Right lobe of liver (tissue), 6 donors: Measurements from ENCODE around the gene HOXD3. TPM values are rescaled to one million over a fixed set of nuclear protein-coding genes. Genes with fewer than 3 reads are reported as not detected.

Experiments
- ATAC-seq, 4 donors: fragments of 200-7000 bp; cut with Tn5 transposase; one replicate each; pipeline ENCODE4 v1.9.1; 2020; ENCODE audit warnings: mild to moderate bottlenecking in 4 of 4, moderate library complexity in 4 of 4
- DNase-seq, 3 donors: peaks; one replicate each; pipeline ENCODE4 v3.0.0-alpha.2; 2020
- H3K27ac ChIP-seq, 3 donors: fragments of 200-600 bp; one replicate each; pipeline ENCODE4 v1.8.0; 2022
- H3K27me3 ChIP-seq, 2 donors: fragments of 200-600 bp; one replicate each; pipeline ENCODE4 v1.8.0; 2022
- H3K36me3 ChIP-seq, 4 donors: fragments of 200-600 bp; sonication (generic) in 1 of 4; one replicate each; pipeline versions ENCODE4 v1.5.1 to v1.8.0; 2017 to 2022; ENCODE audit warnings: control low read depth in 1 of 4
- H3K4me1 ChIP-seq, 4 donors: fragments of 200-600 bp; sonication (generic) in 1 of 4; one replicate each; pipeline versions ENCODE4 v1.5.1 to v1.8.0; 2017 to 2022; ENCODE audit warnings: control low read depth in 1 of 4
- H3K4me3 ChIP-seq, 3 donors: fragments of 200-600 bp; one replicate each; pipeline ENCODE4 v1.8.0; 2022
- H3K9me3 ChIP-seq, 4 donors: fragments of 200-600 bp; sonication (generic) in 1 of 4; one replicate each; pipeline versions ENCODE4 v1.5.1 to v1.8.0; 2017 to 2022; ENCODE audit warnings: control low read depth in 1 of 4
- CTCF ChIP-seq, 4 donors: fragments of 200-600 bp in 3 of 4; fragments of 450-650 bp in 1 of 4; IDR thresholded peaks; one replicate each; pipeline versions ENCODE4 v1.5.1 to v1.8.0; 2016 to 2022; ENCODE audit warnings: antibody characterized with exemption in 4 of 4, mild to moderate bottlenecking in 2 of 4
- POLR2A ChIP-seq: fragments of 450-650 bp; IDR thresholded peaks from one replicate; pipeline ENCODE4 v1.6.1; 2017; ENCODE audit warnings: antibody characterized with exemption, mild to moderate bottlenecking
- WGBS: methylation state at CpG from one replicate; pipeline ENCODE4 v1.1.6; 2018; ENCODE audit warnings: low coverage, low lambda C conversion rate; ENCODE audit not compliant: insufficient coverage; ENCODE audit errors: missing lambda C conversion rate; 5-methylcytosine and 5-hydroxymethylcytosine counted together
- intact Hi-C, 2 donors: fragments of 100-400 bp; cut with DNase I; formaldehyde crosslinking; loops; one replicate each; pipeline versions ENCODE4 v1.11.2 to v1.14.1; 2022
- total RNA-seq, 6 experiments: library from RNA; depleted of rRNA in 2 of 6; stranded (reverse); fragments of >200 nt in 2 of 6; fragmentation: NEBNext Ultra II Directional in 3 of 6; extraction: Animal tissue kit (Norgen Biotek cat#: 25700) in 3 of 6; gene quantifications; one replicate each; pipeline versions ENCODE4 v1.1.0 to v1.2.4, GENCODE V29; 2016 to 2023
- donor health status: DM: no; HTN: yes; CAD: no.
- donor health status: DM: no; HTN: no; CAD: no.
- donor health status: DM: no; HTN: no; CAD: no.
- donor health status: DM: no; HTN: yes; CAD: no.
- donor health status: DM: no; HTN: yes; CAD: no.

The HOXD3 gene
- total RNA-seq, 6 experiments from 2014 or later = not detected

GRCh38 chr2:176117823-176118371 lies 39.2 kb upstream of the HOXD3 start:
- H3K27ac ChIP-seq = no peak overlapping the region
- 8% methylated on average over 10 of the region's 11 CpGs for WGBS
- peaks cover 39 to 89% of the 10 kb centered on the region in 2 donors for H3K27me3 ChIP-seq
- no peak overlapping the region for H3K4me3 ChIP-seq
- no peak for ATAC-seq
- H3K4me1 ChIP-seq = peaks cover 0 to 7% (median 0%) of the 10 kb centered on the region in 4 donors
- intact Hi-C loops = no loop called here
- TF ChIP-seq CTCF (IDR thresholded peaks at IDR 0.05) = no peak
- TF ChIP-seq POLR2A = no peak
- H3K36me3 ChIP-seq = no peaks in the 10 kb centered on the region
- no peak for DNase-seq
- no peaks in the 10 kb centered on the region for H3K9me3 ChIP-seq

- TF ChIP-seq POLR2A (no peak), CTCF (IDR thresholded peaks at IDR 0.05) (peak in 3 of 4 donors; percentile 12 to 17 (median 16))
- Histone ChIP-seq H3K4me1 (peaks cover 0 to 8% (median 0%) of the 10 kb centered on the region in 4 donors), H3K36me3 (no peaks in the 10 kb centered on the region), H3K27ac (no peak overlapping the region), H3K27me3 (peaks cover 41 to 87% of the 10 kb centered on the region in 2 donors), H3K9me3 (no peaks in the 10 kb centered on the region), H3K4me3 (no peak overlapping the region)
- intact Hi-C loops = no loop called here
- ATAC-seq (no peak), DNase-seq (no peak)
- WGBS = 11% methylated on average over 19 of the region's 24 CpGs
These were observed 38.3 kb upstream of the HOXD3 start for GRCh38 chr2:176118601-176119339.

- Histone ChIP-seq H3K4me1 (peaks cover 0 to 8% (median 0%) of the 10 kb centered on the region in 4 donors), H3K27ac (no peak overlapping the region), H3K27me3 (peaks cover 41 to 88% of the 10 kb centered on the region in 2 donors), H3K36me3 (no peaks in the 10 kb centered on the region), H3K4me3 (no peak overlapping the region), H3K9me3 (no peaks in the 10 kb centered on the region)
- no peak for DNase-seq
- ATAC-seq = no peak
- TF ChIP-seq CTCF (IDR thresholded peaks at IDR 0.05) (no peak), POLR2A (no peak)
- 8% methylated on average over 13 of the region's 13 CpGs for WGBS
- intact Hi-C loops = loop anchor here (5.0 to 10.0 kb wide), 3 partner anchors 522 to 714 kb away; no protein-coding TSS in a partner anchor
These were observed 36.5 kb upstream of the HOXD3 start for GRCh38 chr2:176120364-176121189.

- H3K36me3 ChIP-seq = no peaks in the 10 kb centered on the region
- intact Hi-C loops = loop anchor here (5.0 to 10.0 kb wide), 3 partner anchors 521 to 713 kb away; no protein-coding TSS in a partner anchor
- H3K27me3 ChIP-seq = peaks cover 41 to 82% of the 10 kb centered on the region in 2 donors
- peaks cover 0 to 8% (median 0%) of the 10 kb centered on the region in 4 donors for H3K4me1 ChIP-seq
- DNase-seq = no peak
- H3K27ac ChIP-seq = no peak overlapping the region
- H3K4me3 ChIP-seq = no peak overlapping the region
- 8% methylated on average over 17 of the region's 53 CpGs for WGBS
- no peaks in the 10 kb centered on the region for H3K9me3 ChIP-seq
- no peak for ATAC-seq
- TF ChIP-seq POLR2A (no peak), CTCF (IDR thresholded peaks at IDR 0.05) (no peak)
These were observed 35.7 kb upstream of the HOXD3 start for GRCh38 chr2:176121190-176122051.
